Activated CD4-positive, alpha-beta T cell treated with anti-CD3 and anti-CD28 coated beads for 4 hours (primary cell): ENCODE data around the gene LAMTOR5.
"Not testable (repeated sequence)": the region's sequence is repeated elsewhere in the genome, so short reads cannot be mapped to it uniquely, and the experiment has no call there.

Experiments used
- DNase-seq, 2 donors: peaks; one replicate each; pipeline ENCODE4 v3.0.0-alpha.2; 2020

The LAMTOR5 gene

GRCh38 chr1:110407260-110408210 is at the start of gene LAMTOR5:
Gene LAMTOR5 (minus strand): TSS chr1:110407694. CDS start chr1:110407620, 74 bp downstream.
- peak; percentile 81 to 91 for DNase-seq

DNA sequence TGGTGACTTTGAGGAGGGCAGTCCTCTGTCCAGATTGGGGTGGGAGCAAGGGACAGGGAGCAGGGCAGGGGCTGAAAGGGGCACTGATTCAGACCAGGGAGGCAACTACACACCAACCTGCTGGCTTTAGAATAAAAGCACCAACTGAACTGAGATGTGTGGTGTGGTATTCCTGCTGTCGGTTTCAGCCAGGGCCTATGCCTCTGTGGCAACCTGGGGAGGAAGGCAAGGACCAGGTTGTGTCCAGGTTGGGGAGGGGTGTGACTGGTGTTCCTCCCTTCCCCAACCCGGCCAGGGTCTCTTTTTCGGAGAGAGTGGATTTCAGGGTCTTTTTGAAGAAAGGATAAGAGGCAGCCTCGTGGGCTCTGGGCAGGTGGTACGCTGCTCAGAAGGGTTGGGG is 49.7 kb upstream of the LAMTOR5 start:
- no peak for DNase-seq

DNA sequence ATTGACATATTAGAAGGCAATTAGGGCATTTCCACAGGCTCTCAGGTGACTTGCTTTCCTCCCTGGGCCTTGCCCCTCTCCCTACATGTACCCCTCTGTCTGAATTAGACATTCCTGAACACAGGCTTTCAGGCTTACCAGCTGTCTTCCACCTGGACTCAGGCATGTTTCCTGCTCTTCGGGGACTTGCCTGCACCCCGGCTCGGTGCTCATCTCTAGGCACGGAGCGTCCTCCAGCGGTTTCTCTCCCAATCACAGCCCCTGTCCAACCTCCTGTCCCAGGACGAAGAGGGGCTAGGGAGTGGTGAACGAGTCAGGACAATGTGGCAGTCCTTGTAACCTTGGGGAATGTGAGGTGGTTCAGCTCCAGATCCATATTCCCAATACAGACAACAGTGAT is 47.7 kb upstream of the LAMTOR5 start:
- no peak for DNase-seq

DNA sequence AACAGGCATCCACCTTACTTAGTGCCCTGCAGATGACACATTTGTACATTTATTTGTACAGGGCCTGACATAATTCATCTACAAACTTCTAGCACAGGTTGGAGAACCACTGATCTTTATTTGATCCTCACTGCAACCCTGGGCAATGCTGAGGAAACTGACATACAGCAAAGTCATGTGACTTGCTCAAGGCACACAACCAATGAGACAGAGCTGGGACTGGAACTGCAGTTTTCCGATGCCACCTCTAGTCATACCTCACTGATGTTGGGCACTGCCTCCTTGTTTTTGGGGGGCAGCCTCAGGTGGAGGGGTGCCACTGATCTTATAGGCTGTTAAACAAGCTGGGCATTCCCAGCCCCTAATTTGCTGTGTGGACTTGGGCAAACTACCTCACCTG is 46.8 kb upstream of the LAMTOR5 start:
- no peak for DNase-seq

GRCh38 chr1:110453829-110454228 is 46.3 kb upstream of the LAMTOR5 start:
- DNase-seq, result no peak

- no peak for DNase-seq
Observed at GRCh38 chr1:110452330-110452729, 44.8 kb upstream of the LAMTOR5 start.

DNA sequence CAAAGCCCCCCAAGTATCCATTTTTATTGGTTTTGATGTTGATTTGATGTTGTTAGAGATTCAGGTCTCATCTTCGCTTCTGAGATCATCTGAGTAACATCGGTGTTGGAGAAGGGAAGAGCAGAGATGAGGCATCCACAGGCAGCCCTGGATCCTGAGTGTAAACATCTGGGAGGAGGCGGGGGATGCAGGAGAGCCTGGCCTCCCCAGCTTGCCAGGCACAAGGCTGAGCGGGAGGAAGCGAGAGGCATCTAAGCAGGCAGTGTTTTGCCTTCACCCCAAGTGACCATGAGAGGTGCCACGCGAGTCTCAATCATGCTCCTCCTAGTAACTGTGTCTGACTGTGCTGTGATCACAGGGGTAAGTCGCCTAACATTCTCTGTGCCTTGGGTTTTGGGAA is 43.4 kb upstream of the LAMTOR5 start, which contains the start of gene PROK1:
PROK1 (plus strand) TSS at position 221 of the 400 bp plus-strand sequence; CDS start at position 289, 68 bp downstream.
- DNase-seq, result no peak

DNA sequence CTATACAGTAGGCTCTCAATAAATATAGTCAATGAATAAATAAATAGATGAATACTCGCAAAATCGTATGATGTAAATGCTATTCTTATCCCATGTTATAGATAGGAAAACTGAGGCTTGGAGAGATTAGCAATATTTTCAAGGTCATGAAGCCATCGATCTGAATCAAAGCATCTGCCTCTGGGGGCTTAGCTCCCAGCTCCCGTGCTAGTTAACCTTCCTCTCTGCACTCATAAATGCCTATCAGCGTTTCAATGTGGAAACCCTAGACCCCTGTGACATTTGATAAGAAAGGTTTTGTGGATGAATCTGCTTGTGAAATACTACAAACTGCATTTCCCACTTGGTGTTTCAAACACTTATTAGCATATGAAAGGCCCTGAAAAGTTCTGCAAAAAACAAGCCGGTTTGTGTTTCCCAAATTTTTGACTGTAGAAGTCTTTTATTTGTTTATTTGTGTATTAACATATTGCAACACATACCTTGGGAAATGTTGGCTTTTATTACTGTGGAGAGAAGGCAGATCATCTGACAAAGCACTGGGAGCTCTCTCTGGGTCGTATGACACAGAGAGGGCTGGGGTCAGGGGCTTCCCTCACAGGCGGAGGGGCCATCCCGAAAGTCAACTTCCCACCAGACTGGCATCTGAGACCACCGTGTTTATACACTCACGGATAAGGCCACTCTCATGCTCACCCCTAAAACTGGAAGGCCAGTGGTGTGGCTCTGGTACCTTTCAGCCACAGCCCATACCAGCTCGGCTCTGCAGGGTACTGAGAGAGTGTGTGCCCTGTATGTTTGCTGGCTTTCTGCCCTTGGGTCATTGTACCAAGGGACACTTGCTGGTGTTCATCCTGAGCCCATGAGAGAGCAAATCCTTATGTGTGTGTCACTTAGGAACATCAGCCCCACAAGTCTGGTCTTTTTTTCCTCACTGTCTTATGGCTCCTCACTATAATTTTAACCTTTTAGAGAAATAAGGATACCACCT is 42.5 kb upstream of the LAMTOR5 start:
- no peak for DNase-seq

- DNase-seq, result no peak
Observed at GRCh38 chr1:110444561-110444960, 37.1 kb upstream of the LAMTOR5 start.

DNA sequence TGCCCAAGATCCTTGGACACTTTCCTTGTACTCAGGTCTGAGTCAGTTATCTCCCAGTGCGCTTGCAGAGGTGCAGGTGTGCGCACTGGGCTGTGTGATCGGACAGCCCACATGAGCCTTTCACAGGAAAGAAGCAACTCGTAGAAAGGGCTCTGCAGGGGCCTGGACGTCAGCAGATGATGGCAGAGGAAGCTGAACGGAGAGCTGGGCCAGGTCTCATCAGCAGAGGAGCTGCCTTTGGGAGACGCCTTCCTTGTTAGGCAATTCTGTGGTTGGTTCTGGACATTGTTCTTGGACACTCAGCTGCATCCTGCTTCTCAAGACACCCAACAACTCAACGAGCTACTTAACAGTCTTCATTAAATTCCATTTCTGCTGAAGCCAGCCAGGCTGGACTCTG is 36.0 kb upstream of the LAMTOR5 start:
- no peak for DNase-seq

- no peak for DNase-seq
Observed at GRCh38 chr1:110441888-110442287, 34.4 kb upstream of the LAMTOR5 start.

DNA sequence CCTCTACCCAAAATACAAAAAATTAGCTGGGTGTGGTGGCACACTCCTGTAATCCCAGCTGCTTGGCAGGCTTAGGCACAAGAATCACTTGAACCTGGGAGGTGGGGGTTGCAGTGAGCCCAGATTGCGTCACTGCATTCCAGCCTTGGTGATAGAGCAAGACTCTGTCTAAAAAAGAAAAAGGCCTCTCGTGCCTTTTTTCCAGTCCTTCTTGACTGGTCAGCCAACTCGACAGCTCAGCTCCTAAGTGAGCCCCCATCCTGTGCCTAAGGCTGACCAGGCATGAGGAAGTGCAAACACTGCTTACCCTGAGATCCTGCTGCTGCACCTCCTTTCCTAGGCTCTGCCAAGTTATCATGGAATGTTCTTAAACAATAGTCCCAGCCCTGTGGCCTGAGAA is 33.4 kb upstream of the LAMTOR5 start:
- no peak for DNase-seq

DNA sequence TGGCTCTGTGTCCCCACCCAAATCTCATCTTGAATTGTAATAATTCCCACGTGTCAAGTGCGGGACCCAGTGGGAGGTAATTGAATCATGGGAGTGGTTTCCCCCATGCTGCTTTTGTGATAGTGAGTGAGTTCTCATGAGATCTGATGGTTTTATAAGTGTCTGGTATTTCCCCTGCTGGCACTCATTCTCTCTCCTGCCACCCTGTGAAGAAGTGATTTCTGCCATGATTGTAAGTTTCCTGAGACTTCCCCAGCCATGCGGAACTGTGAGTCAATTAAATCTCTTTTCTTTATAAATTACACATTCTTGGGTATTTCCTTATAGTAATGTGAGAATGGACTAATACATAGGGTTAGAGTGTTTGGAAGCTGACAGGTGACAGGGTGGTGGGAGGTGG is 32.4 kb upstream of the LAMTOR5 start:
- not testable (repeated sequence) for DNase-seq

DNA sequence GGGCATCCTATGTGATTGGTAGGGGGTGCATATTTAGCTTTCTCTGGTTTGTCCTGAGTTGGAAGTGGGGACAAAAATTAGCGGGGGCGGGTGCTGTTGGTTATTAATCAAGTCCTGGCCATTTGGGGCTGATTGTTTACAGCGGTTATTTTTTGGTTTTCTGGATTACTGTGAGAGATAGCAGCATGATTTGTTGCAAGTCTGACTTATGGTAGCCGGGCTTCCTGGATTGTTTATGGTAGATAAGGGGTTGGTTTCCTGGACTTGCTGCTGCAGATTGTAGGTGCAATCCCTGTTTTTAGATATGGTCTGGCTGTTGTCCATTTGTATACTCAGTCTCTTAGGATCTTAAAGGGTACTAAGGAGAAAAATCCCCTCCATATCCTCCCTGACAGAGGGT is 31.4 kb upstream of the LAMTOR5 start:
- no peak for DNase-seq

- not testable (repeated sequence) for DNase-seq
Observed at GRCh38 chr1:110437645-110438299, 30.3 kb upstream of the LAMTOR5 start.

DNA sequence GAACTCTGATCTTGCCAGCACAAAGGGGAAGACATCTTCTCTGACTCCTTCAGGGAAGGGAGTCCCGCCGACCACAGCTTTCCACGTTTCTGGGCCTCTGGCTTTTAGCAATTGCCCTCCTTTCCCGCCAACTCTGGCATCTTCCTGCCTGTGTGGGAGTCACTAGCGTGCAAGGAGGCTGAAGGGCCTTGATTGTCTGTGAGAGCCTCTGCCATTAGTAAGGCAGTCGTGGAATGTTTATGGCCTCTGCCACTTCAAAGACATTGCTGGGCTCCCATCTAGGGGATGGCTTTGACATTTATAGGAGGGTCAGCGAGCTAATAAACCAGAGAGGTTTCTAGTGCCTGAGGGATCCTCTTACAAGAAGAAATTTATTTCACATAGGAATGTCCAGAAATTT is 29.1 kb upstream of the LAMTOR5 start:
- no peak for DNase-seq

DNA sequence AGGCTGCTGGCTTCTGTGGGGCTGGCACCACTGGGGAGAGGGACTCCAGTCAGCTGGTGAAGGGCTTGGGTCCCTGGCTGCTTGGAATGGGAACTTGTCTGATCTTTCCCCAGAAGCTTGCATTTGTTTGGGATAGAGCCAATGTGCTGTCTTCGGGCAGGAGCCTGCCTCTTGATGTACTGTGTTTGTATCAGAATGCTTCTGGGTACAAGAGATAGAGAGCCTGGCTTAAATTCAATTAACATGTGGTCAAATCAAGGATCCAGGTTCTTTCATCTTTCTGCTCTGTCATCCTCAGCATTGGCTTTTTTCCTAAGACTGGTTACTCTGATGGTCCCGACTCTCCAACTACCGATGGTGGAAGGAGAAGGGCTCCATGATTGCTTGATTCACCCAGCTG is 27.5 kb upstream of the LAMTOR5 start:
- no peak for DNase-seq

- no peak for DNase-seq
Observed at GRCh38 chr1:110433803-110434202, 26.3 kb upstream of the LAMTOR5 start.

- no peak for DNase-seq
Observed at GRCh38 chr1:110433213-110433612, 25.7 kb upstream of the LAMTOR5 start.

GRCh38 chr1:110430901-110431300 is 23.4 kb upstream of the LAMTOR5 start:
- no peak for DNase-seq

- DNase-seq, result no peak
Observed at GRCh38 chr1:110430366-110430765, 22.9 kb upstream of the LAMTOR5 start.

GRCh38 chr1:110428946-110429345 is 21.5 kb upstream of the LAMTOR5 start:
- DNase-seq, result no peak

DNA sequence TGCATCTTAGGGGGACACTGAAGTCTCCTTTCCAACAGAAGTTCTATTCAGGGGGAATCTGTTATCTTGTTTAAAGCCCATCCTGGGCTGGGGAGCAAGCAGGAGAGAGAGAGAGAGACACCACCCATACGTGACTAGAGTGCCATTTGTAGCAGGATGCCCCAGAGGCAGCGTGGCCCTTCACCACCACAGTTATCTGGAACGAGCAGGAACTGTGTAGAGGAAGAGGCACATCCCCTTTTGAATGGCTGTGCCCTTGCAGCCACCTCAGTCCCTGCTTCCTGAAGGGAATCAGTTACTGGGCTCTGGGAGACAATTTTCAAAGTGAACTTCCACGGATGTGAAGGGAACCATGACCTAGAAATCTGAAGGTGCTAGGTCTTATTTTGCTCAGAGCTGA is 19.4 kb upstream of the LAMTOR5 start:
- no peak for DNase-seq
